Activated CD4-positive, CD25-positive, alpha-beta regulatory T cell treated with anti-CD3 and anti-CD28 coated beads, Interleukin-2, amount 50 U/mL, for 24 hours (primary cell): Measurements from ENCODE around the gene DPF3.

Source experiments
- ATAC-seq, 2 donors: fragments of 150-1000 bp; cut with Tn5 transposase; one replicate each; pipeline ENCODE4 v1.10.0; 2021; ENCODE audit warnings: mild to moderate bottlenecking in 1 of 2, moderate library complexity in 1 of 2

The DPF3 gene

DNA sequence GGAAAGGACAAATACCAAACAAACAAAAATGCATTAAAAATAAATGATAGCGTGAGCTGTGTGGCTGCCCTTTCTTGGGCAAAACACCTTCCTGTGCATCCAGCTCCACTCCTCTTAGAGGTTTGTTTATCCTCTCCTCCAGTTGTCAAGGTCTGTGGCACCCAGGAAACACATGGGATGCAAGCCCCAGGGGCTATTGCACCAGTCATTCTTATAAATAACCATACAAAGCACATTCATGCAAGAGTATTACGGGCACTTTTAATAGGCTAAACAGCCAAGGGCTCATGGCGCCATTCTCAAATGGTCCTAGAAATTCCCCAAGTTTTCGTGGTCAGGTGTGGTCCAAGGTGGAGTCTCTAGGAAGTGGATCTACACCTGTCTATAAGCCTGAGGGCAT is 257.0 kb downstream of the DPF3 start:
- ATAC-seq: no peak

- ATAC-seq: no peak
Measured at GRCh38 chr14:72636094-72636493, 257.8 kb downstream of the DPF3 start.

- ATAC-seq: no peak
Measured at GRCh38 chr14:72634691-72635616, 258.9 kb downstream of the DPF3 start.

GRCh38 chr14:72633551-72633950 is 260.4 kb downstream of the DPF3 start:
- no peak for ATAC-seq

- no peak for ATAC-seq
Measured at GRCh38 chr14:72632727-72633126, 261.2 kb downstream of the DPF3 start.

GRCh38 chr14:72631401-72631800 is 262.5 kb downstream of the DPF3 start:
- no peak for ATAC-seq

GRCh38 chr14:72630374-72630773 is 263.5 kb downstream of the DPF3 start:
- no peak for ATAC-seq

DNA sequence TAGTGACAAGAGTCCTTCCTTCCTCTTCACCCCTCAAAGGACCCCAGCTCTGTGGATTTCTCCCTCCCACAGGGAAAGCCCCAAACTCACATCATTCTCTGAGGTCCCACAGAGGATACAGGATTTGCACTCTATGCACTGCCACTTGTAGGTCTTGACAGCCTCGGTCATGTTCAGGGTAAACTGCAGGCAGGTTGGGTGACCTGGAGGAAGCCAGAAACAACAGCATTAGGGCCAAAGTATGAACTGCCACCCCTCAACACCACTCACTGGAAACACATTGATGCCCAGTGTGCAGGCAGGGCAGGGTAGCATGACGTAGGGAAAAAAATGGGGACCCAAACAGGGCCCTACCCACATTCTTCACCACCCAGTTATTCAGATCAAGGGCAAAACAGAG is 264.4 kb downstream of the DPF3 start:
- ATAC-seq: no peak

- peak; percentile 81 to 85 for ATAC-seq
Measured at GRCh38 chr14:72625689-72626088, 268.2 kb downstream of the DPF3 start.

DNA sequence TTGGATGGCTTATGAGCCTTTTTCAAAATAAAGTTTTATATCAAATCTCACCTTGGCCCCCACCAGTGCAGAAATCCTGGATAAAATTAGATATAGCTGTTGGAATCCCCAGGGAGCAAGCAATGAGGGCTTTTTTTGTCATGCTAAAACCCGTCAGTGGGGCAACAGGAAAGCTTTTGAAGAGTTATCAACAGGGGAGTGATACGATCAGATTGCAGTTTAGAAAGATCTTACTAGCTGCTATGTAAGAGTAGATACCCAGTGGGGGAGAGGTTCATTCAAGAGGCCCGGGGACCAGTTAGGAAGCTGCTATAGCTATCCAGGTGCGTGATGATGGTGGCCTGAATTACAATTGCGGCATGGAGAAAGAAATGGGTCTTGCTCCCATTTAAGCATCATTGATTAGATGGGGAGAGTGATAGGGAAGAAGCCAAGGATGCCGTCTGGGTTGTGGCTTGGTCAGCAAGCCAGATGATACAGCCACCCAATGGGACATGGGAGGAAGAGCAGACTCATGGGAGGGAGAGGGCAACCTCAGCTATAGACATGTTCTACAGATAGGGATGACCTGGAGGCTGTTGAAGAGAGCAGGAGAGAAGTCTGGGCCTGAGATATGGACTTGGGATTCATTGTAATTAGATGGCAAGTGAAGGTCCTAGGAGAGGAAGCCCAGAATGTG is 272.4 kb downstream of the DPF3 start:
- no peak for ATAC-seq

- ATAC-seq: no peak
Measured at GRCh38 chr14:72619881-72620280, 274.0 kb downstream of the DPF3 start.

- no peak for ATAC-seq
Measured at GRCh38 chr14:72619111-72619571, 274.8 kb downstream of the DPF3 start.

DNA sequence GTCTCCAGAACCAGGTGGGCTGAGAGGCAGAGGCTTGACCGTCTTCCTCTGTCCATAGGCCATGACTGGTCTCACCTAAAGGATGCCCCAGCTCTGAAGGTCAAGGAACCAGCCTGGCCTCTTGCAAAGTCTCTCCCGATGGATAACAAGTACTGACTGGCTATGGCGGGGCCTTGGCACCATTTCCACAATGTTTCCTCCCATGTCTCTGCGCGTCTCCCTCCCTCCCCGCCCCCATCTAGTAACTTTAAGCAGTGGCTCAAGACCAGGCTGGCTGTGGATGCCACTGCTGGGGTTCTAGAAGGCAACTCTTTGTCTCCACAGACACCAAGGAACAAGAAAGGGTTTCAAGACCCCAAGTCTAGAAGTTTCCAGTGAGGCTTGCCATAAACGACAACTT is 275.5 kb downstream of the DPF3 start:
- no peak for ATAC-seq

- no peak for ATAC-seq
Measured at GRCh38 chr14:72617391-72618031, 276.4 kb downstream of the DPF3 start.

- ATAC-seq: no peak
Measured at GRCh38 chr14:72616811-72617210, 277.1 kb downstream of the DPF3 start.

GRCh38 chr14:72616294-72616693 is 277.6 kb downstream of the DPF3 start:
- ATAC-seq: no peak

DNA sequence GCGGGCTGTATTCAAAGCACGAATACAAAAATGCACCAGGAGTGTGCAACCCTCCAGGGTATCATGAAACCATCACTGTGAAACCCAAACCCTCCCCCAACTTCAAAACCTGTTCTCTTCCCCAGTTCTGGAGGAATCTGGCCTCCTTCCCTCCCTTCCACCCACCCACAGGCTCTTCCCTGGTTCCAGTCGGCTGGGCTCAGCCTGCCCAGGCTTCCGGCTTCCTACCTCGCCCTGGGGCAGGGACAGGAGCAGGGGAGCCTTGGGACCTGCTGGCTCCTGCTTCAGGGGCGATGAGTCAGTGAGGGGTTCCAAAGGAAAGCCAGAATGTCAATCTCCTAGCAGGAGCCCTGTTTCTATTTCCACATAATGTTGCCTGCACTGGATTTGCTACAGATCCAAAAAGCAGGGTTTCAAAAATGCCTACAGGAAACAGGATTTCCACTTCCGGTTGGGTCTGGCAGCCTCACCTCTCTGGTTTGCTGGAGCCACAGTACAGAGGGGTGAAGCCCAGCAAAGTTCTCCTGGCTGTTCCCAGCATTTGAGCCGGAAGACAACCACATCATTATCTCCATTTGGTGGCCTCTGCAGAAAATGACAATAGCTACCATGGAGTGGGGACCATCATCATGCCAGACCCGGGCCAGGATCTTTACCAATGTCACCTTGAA is 278.3 kb downstream of the DPF3 start:
- no peak for ATAC-seq

GRCh38 chr14:72614891-72615415 is 278.9 kb downstream of the DPF3 start:
- ATAC-seq: no peak

GRCh38 chr14:72614365-72614764 is 279.5 kb downstream of the DPF3 start:
- no peak for ATAC-seq

DNA sequence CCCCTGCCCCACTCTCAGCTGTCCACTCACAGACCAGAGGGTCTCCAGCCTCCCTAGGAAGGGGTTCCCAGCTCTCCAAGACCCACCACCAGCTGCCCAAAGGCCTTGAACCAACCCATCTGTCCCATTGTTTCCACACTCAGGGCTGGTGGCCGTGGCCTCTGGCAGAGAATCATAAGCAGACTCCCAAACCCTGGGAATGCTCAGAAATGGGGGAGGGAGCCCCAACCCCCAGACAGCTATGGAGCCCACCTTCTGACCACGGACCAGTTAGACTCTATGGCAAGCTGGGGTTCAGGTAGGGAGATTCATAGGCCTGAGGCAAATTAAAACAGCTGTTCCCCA is 280.0 kb downstream of the DPF3 start:
- no peak for ATAC-seq

DNA sequence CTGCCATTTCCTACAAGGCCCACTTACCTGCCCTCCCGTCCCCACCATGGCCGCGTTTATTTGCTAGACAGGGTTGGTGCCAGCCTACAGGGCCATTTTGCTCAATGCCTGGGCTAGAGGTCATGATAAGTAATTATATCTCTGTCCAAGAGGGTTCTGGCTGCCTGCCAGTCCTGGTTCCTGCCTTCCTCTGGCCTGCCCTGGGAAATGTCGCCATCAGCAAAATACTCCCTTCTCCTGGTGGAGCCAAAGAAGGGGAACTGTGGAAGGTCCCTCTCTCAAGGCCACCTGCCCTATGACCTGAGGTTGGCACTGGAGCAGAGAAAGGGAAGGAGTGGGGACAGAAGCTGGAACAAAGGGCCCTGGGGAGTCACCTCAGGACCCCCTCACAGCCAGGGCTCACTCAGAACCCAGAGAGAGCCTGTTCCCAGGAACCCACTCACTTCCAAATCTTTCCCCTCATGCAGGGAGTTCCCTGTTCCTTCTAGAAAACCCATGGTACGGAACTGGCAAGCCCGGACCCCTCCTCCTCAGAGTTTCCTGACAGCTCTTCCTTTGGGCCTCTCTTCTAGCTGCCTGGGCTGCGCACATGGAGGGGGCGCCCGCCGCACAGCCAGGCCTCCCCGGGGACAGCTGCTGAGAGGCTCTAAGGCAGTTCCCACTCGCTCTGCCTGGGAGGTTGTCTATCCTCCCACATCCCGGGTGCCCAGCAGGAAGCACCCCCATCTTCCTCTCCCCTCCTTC is 280.5 kb downstream of the DPF3 start:
- no peak for ATAC-seq

- no peak for ATAC-seq
Measured at GRCh38 chr14:72612041-72612440, 281.9 kb downstream of the DPF3 start.
